HG03135 (cell line): ENCODE measurements around the gene RPLP2.

ENCODE experiments used
- ATAC-seq: cut with Tn5 transposase; IDR thresholded peaks from one replicate; pipeline ENCODE4 v1.9.1; 2021; ENCODE audit warnings: mild to moderate bottlenecking, moderate library complexity; ENCODE audit not compliant: unreplicated experiment

RPLP2 gene

DNA sequence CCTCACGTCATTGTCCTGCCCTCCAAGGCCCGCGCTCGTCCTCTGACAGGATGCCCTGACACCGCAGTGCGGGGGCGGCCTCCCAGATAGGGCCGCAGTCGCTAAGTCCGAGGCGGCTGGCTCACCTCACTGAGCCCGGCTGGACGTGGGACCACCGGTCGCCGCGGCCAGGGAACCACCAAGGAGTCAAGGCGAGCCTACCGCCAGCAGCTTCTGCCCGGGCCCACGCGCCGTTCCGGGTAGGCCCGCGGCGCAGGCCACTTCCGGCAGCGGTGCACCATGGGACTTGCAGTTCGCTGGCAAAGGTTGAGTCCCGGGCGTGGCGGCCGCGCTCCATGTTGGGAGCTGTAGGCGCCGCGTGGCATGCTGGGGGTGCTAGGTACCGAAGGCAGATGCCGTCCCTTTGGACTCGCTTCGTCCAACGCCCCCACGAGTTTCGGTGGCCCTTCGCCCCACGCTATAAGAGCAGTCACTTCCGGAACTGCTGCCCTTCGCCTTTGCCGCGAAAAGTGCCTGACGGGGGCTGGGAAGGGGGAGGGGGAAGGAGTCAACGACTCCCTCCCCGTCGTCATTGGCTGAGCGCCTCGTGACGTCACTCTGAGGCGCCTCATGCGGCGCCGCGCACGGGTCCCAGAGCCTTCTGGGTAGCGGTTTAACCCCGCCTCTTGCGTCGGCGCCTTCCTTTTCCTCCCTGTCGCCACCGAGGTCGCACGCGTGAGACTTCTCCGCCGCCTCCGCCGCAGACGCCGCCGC, at the start of gene RPLP2:
Gene RPLP2, plus strand, starts transcription at position 681 of the 753 bp plus-strand sequence. CDS start 268 bp downstream, outside the sequence.
- ATAC-seq = peak; percentile 62

DNA sequence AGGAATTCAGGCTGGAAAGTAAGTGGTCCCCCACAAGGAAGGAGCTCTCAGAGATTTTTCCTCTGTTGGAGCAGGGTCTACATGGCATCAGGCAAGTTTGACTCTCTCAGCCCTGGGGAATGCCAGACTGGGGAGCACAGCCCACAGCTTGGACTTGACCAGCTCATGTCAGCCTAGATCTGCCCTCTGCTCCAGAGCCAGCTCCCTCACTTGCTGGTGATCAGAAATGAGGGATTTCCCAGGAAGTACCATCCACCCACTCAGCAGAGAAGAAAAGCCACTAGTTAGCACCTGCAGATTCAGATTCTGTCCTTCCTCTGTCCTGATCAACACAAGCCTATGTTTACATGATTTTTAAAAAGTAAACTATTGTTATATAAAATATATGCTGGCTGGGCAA, 49.5 kb upstream of the RPLP2 start:
- no peak for ATAC-seq

DNA sequence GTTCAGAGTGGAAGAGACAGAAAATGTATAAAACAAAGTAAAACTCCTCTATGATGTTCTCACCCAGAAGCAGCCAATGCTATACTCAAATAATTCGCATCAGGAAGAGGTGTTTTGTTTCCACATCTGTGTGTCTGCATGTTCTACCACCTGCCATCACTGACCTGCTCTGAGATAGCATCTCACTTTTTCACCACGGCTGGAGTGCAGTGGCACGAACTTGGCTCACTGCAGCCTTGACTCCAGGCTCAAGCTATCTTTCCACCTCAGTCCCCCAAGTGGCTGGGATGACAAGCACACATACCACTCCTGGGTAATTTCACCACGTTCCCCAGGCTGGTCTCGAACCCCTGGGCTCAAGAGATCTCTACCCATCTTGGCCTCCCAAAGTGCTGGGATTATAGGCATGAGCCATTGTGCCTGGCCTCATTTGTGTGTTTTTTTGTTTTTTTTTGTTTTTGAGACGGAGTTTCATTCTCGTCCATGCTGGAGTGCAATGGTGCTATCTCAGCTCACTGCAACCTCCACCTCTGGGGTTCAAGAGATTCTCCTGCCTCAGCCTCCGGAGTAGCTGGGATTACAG, 48.1 kb upstream of the RPLP2 start:
- ATAC-seq = no peak

DNA sequence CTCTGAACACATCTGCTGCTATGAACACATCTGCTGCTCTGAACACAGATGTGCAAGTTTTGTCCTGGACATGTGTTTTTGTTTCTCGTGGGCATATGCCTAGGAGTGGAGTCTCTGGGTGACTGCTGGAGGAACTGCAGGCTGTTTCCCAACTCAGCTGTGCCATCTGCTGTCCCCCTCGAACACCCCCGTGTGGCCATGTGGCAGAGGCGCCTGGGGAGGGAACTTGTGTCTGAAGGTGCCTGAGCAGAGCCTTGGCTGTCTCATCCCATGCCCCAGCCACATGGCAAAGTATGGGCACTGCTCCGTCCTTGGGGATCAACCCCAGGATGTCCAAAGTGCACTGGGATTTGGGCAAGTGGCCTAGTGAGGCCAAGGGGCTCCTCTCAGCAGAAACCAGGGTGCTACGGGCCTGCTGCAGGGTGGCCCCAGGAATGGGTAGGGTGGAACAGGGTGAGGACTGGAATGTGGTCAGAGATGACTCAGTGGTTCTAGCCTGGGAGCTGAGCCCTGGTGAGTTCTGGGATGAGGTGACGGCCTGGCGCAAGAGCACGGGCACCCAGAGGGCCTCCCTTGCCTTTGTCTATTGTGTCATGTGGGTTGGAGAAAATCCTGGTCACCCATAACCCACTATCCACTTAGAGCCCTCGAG, 47.2 kb upstream of the RPLP2 start:
- no peak for ATAC-seq

DNA sequence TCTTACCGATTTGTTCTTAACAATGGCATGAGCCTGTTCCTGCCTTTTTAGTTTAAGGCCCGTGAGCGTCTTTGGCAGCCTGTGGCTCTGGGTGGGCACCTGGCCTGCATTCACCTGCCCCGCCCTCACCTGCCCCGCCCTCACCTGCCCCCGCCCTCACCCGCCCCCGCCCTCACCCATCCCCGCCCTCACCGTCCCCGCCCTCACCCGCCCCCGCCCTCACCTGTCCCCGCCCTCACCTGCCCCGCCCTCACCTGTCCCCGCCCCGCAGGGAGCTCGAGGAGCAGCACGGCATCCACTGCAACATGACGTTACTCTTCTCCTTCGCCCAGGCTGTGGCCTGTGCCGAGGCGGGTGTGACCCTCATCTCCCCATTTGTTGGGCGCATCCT, 46.7 kb upstream of the RPLP2 start:
- ATAC-seq = no peak

DNA sequence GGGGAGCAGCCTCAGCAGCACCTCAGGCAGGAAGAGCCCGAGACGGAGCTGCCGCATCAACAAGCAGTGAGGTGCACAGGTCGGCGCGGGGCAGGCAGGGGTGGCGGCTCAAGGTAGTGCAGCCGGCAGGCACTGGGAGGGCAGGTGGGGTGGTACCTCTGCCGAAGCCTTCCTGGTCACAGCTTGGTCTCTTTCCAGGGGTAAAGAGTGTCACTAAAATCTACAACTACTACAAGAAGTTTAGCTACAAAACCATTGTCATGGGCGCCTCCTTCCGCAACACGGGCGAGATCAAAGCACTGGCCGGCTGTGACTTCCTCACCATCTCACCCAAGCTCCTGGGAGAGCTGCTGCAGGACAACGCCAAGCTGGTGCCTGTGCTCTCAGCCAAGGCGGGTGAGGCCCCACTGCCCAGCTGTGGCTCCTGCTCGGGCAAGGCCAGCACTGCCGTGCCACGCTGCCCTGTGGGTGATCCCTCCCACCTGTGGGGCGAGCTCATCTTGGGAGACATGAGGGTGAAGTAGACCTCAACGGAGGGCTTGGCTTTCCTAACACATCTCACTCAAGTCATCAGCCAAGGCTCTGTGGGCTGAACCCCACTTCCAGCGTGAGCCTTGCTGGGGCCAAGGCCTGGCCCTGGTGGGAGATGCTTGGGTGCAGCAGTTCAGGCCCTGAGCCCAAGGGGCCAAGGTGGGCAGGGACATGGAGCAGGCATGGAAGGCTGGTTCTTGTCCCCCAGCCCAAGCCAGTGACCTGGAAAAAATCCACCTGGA, 46.0 kb upstream of the RPLP2 start:
- no peak for ATAC-seq

DNA sequence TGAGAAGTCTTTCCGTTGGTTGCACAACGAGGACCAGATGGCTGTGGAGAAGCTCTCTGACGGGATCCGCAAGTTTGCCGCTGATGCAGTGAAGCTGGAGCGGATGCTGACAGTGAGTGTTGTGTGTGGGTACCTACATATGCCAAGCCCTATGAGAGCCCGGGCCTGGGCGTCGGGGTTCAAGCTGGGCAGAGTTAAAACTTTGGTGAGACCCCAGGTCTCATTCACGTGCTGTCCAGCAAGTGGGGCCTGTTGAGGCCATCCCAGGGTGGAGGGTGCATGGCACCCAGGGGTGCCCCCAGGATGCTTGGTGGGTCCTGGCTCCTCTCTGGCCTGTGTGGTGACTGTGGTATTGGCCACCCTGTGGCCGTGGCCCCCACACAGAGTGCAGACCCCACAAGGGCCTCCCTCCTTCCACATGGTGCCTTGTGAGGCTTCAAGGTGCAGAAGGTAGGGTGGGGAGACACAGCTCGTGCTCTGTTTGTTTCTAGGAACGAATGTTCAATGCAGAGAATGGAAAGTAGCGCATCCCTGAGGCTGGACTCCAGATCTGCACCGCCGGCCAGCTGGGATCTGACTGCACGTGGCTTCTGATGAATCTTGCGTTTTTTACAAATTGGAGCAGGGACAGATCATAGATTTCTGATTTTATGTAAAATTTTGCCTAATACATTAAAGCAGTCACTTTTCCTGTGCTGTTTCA, 45.3 kb upstream of the RPLP2 start:
- ATAC-seq = no peak

DNA sequence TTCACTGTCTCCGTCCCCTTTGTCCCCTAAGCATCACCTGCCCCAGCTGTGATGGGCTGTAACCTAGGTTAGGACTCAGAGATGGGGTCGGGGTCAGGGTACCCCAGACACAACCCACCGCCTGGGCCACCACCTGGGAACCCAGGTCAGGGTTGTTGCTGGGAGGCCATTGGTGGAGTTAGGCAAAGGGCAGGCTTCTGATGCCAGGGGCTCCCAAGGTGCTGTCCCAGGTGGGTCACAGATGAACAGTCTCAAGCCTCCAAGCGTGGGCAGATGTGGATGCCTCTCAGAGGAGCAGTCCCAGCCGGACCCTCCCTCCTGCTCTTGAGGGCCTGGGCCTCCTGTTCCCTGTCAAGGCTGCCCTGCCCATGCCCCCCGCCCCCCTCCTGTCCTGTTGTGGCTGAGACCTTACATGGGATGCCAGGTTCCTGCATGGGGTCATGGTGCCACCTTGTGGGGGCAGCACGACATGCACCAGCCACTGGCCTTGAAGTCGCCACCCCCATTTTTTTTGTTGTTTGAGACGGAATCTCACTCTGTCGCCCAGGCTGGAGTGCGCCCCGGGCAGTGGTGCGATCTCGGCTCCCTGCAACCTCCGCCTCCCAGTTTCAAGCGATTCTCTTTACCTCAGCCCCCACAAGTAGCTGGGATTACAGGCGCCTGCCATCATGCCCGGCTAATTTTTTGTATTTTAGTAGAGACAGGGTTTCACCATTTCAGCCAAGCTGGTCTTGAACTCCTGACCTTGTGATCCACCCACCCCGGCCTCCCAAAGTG, 44.6 kb upstream of the RPLP2 start:
- no peak for ATAC-seq

DNA sequence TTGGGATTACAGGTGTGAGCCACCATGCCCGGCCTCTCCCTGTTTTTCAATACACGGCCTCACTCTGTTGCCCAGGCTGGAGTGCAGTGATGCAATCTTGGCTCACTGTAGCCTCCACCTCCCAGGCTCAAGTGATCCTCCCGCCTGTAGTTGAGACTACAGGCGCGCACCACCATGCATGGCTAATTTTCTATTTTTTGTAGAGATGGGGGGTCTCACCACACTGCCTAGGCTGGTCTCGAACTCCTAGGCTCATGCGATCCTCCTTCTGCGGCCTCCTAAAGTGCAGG, 44.0 kb upstream of the RPLP2 start:
- no peak for ATAC-seq

DNA sequence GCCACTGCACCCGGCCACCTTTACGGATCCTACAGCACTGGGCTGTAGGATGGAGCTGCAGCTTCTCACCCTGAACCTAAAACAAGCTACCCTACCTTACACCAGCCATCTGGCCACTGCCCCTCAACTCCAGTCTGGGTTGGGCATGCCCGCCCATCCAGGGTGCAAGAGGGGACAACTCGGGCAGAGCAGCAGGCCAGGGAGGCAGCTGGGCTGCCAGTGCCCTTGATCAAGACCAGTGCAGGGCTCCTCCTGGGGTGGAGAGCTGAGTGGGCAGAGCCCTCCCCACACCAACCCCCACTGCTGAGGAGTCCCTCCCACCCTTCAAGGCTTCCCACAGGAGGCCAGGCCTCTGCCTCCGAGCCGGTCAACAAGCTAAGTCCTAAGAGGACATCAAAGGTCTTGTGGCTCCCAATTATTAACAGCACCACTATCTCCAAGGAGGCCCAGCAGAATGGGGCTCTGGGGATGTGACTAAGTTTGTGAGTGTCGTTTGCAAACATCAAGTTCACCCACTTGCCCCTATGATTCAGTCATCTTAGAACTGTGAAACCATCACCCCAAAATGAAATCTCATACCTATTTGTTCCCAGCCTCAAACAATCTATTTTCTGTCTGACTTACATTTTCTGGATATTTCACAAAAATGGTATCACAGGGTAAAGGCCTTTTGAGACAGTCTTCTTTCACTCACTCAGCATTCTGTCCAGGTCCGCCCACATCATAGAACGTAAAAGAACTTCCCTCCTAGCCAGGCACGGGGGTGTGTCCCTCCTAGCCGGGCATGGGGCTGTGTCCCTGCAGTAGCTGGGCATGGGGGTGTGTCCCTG, 43.4 kb upstream of the RPLP2 start:
- ATAC-seq = no peak

DNA sequence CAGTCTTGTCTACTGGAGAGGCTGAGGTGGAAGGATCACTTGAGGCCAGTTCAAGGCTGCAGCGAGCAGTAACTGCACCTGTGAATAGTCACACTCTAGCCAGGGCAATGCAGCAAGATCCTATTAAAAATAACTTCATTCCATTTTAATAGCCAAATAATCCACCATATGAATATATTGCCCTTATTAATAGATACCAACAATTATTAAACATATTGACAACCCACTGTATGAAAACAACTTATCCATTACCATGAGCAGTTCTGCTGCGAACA, 42.9 kb upstream of the RPLP2 start:
- no peak for ATAC-seq

DNA sequence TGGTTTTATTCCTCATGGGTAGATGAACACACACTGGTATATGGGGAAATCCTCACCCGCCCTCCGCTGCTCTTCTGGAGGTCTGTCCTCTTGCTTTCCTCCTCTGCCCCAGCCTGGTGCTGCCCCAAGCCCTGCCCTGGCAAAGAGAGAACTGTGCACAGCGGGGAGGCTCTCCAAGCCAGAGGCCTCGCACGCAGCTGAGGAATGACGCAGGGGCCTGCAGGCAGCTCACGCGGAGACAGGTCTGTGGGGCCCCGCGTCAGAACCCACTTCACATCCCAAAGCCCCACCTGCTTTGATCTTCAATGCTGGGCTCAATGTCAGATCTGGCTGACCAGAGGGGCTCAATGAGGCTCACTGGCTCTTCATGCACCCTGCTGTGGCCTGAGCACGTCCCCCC, 42.5 kb upstream of the RPLP2 start:
- no peak for ATAC-seq

DNA sequence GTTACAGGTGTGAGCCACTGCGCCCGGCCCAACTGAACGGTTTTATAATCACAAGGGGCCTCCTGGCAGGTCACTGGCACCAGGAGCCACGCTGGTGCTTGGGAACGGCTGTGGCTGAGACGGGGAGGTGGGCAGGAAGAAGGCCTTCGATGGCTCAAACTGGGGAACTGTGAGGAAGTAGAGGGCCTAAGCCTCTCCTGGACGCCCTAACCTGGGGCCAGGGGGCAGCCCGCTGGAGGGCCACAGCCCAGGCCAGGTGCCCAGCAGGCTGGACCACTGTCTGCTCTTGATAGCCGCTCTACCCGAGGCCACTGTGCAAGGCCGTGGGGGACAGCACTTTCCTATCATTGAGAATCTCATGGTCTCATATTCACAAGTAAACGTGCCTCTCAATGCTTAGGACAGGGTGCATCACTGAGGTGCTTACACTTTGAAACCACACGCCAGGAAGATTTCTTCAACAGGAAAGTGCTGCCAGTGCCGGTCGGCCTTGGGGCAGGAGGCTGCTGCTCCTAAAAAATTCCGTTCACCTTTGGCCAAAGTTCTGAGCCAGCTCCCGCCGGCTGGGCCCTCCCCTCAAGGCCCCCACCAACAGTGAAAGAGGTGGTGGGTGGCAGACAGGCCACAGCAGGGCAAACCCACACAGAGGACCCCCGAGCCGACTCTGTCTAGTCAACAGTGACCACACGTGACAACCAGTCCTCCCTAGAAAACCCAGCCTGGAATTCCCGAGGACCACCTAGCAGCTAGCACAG, 39.7 kb upstream of the RPLP2 start:
- ATAC-seq = no peak

DNA sequence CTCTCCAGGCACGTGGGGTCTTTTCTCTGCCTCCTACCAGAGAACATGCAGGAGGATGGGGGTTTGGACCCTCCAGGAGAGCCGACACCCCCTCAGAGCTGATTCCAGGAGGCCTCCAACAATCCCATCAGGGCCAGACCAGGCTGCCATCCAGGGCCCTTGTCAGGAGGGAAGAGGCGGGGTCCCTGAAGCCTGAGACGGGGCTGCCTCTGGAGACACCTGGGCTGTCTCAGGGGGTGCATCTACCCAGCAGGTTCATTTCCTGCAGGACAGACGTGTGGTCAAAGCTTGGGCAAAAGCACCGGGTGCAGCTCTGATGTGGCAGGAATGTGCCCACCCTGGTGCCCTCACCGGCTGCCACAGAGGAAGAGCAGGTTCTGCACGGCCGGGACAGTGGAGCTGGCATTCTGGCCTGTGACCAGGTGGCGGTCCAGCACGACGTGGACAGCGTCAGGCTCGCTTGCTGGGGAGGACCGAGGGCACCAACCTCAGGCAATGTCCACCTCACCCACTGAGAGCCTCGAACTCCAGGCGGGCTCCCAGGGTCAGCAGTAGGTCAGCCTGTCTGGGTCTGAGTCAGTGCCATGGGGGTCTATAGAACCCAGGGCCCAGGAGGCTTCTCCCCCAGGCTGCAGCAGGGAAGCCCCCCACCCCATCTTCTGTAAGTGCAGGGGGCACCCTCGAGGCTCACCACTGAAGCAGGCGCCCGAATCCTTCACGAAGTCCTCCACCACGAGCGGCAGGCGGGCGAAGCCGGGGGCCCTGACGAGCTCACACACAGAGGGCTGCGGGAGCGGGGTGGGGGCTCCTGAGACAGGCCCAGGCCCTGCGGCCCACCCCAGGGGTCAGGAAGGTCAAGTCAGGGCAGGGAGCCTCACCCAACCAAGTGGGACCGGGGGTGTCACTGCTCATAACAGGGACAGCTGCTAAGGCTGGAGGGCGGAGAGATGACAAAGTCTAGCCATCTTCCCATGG, 38.8 kb upstream of the RPLP2 start:
- ATAC-seq = no peak

DNA sequence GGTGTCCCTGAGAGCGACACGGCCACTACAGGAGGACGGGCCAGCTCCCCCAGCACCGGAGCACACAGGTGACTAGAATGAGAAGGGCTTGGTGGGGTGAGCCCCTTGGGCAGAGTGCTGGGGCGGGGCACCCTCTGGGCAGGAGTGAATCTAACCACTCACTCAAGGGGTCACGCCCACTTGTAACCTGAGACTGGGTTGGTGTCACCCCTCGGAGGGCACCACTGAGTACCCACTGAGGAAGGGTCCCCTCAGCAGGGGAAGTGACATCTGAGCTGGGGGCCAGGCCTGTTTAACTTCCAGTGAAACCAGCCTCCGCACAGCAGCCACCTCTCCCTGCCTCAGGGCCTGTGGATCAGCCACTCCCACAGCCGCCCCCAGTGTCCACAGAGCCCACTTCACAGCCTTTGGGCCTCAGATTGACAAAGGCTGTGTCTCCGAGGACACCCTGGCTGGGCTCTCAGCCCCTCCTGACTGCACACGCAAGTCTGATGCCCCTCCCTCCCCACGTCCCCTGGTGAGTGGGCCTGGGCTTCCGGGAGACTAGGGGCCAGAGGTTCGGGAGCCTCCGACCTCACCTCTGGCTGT, 38.1 kb upstream of the RPLP2 start:
- no peak for ATAC-seq

DNA sequence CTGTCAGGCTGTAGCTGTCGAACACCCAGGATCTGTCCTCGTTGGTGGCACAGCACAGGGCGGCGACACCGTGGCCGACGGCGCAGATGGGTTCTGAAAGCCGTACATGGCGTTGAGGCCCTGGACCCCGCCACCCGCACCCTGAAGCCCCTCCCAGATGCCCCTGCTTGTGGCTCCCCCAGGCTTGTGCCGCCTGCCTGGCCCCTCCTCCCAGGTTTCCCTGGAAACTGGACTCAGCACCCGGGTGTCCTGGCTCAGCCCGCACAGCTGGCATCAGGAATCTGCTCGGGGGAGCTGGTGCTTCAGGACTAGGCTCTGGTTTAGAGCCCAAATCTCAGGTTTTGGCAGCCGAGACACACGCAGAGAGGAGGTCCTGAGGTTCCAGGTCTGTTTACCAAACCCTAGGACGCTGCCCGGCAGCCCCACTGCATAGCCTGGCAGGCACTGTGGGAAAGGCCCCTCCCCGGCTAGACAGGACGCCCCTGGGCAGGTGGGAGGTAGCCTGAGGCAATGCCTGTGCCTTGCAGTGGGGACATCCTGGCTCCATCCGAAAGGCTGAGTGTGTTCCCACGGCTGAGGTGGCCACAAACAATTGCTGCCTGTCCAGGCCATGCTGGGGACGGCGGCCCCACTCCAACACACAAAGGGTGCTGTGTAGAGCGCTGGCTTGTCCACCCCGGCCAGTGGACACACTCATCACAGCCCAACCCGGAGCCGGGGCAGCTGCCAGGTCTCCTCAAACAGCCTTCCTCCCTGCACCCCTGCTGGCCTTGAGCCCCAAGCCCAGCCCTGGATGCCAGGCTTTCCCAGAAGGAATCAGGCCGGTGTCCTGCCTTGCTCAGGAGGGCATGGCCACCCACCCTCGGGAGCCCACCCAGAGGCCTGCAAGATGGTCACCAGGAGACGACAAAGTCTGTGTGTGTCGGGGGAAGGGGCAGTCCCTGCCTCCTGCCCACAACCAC, 37.1 kb upstream of the RPLP2 start:
- no peak for ATAC-seq
